PC-3 (cell line): ENCODE results near the gene FBLN7. TPM values are rescaled to one million over a fixed set of nuclear protein-coding genes. Genes with fewer than 3 reads are reported as not detected.

Experiments
- ATAC-seq: fragments of 200-7000 bp; cut with Tn5 transposase; 2 replicates; pipeline ENCODE4 v1.9.1; 2020; ENCODE audit warnings: mild to moderate bottlenecking, moderate library complexity
- BruUV-seq: library from RNA; stranded (reverse); fragments of 400-500 nt; replicated peaks from 2 replicates; lab custom pipeline; 2021; lab: Mats Ljungman, UMichigan
- CTCF ChIA-PET: fragments of 300-600 bp; sonication (Branson Sonifier 250); formaldehyde crosslinking; loops from one replicate; lab custom pipeline; 2022; ENCODE audit warnings: antibody characterized with exemption; lab: Charles Lee
- POLR2A ChIA-PET: fragments of 300-600 bp; sonication (Branson Sonifier 250); formaldehyde crosslinking; loops from one replicate; lab custom pipeline; 2022; ENCODE audit warnings: antibody characterized with exemption; ENCODE audit not compliant: unreplicated experiment; lab: Charles Lee
- DNase-seq: peaks from one replicate; pipeline ENCODE4 v3.0.0-alpha.2; 2015
- H2AFZ ChIP-seq: fragments of 300-600 bp; sonication (generic); 2 replicates; pipeline ENCODE4 v1.6.0; 2016; ENCODE audit warnings: antibody characterized with exemption, low read length
- H3F3A ChIP-seq: fragments of 300-600 bp; sonication (generic); one replicate; pipeline ENCODE4 v1.6.0; 2017; ENCODE audit warnings: antibody characterized with exemption, low read length, control low read depth, mild to moderate bottlenecking; ENCODE audit not compliant: unreplicated experiment
- H3K27ac ChIP-seq: fragments of 300-600 bp; sonication (generic); 2 replicates; pipeline ENCODE4 v1.5.1; 2016; ENCODE audit warnings: mild to moderate bottlenecking, low read length
- H3K27me3 ChIP-seq: fragments of 300-600 bp; sonication (generic); 2 replicates; pipeline ENCODE4 v1.6.1; 2016; ENCODE audit warnings: low read length, mixed read lengths
- H3K36me3 ChIP-seq: fragments of 300-600 bp; sonication (generic); 2 replicates; pipeline ENCODE4 v1.6.1; 2016; ENCODE audit warnings: low read depth, mixed run types, low read length, mixed read lengths
- H3K4me1 ChIP-seq: fragments of 300-600 bp; sonication (generic); 2 replicates; pipeline ENCODE4 v1.5.1; 2016; ENCODE audit warnings: low read length; ENCODE audit not compliant: insufficient read depth
- H3K4me2 ChIP-seq: fragments of 300-600 bp; sonication (generic); 2 replicates; pipeline ENCODE4 v1.6.0; 2016; ENCODE audit warnings: low read length
- H3K4me3 ChIP-seq: fragments of 300-600 bp; sonication (generic); 2 replicates; pipeline ENCODE4 v1.5.1; 2016; ENCODE audit warnings: mild to moderate bottlenecking, low read length, mixed read lengths
- H3K79me2 ChIP-seq: fragments of 300-600 bp; sonication (generic); 2 replicates; pipeline ENCODE4 v1.6.1; 2017; ENCODE audit warnings: low read length, mixed read lengths
- H3K9ac ChIP-seq: fragments of 300-600 bp; sonication (generic); 2 replicates; pipeline ENCODE4 v1.6.0; 2016; ENCODE audit warnings: mild to moderate bottlenecking, low read length
- H3K9me2 ChIP-seq: fragments of 300-600 bp; sonication (generic); replicated peaks from 2 replicates; pipeline ENCODE4 v1.6.1; 2016; ENCODE audit warnings: mixed run types, low read length, mixed read lengths
- H3K9me3 ChIP-seq: fragments of 300-600 bp; sonication (generic); 2 replicates; pipeline ENCODE4 v1.6.1; 2016; ENCODE audit warnings: low read length, mixed read lengths
- H4K20me1 ChIP-seq: fragments of 300-600 bp; sonication (generic); 2 replicates; pipeline ENCODE4 v1.6.1; 2016; ENCODE audit warnings: low read length, mixed read lengths
- EZH2 ChIP-seq: fragments of 300-600 bp; sonication (generic); IDR thresholded peaks from one replicate; pipeline ENCODE4 v1.6.1; 2017; ENCODE audit warnings: antibody characterized with exemption, mild to moderate bottlenecking, low read length; ENCODE audit not compliant: unreplicated experiment
- EZH2phosphoT487 ChIP-seq: fragments of 300-600 bp; sonication (generic); IDR thresholded peaks from 2 replicates; pipeline ENCODE4 v1.6.1; 2018; ENCODE audit warnings: mild to moderate bottlenecking, antibody characterized with exemption, low read length, borderline replicate concordance
- intact Hi-C: fragments of 100-400 bp; cut with micrococcal nuclease; formaldehyde crosslinking; loops from 2 replicates; pipeline ENCODE4 v1.9.0; 2023
- total RNA-seq: library from RNA; depleted of rRNA; stranded (reverse); fragments of >200 nt; gene quantifications from 2 replicates; pipeline ENCODE4 v1.2.3, GENCODE V29; 2014
- TF ChIP-seq, protein P1 (sequence below): fragments of 300-600 bp; sonication (generic); conservative IDR thresholded peaks from 2 replicates; pipeline ENCODE4 v1.5.1; 2017; ENCODE audit warnings: antibody characterized with exemption, low read depth, mild to moderate bottlenecking, low read length

Gene FBLN7
- total RNA-seq, 1 experiment from 2014 or later: 2.2 TPM

DNA sequence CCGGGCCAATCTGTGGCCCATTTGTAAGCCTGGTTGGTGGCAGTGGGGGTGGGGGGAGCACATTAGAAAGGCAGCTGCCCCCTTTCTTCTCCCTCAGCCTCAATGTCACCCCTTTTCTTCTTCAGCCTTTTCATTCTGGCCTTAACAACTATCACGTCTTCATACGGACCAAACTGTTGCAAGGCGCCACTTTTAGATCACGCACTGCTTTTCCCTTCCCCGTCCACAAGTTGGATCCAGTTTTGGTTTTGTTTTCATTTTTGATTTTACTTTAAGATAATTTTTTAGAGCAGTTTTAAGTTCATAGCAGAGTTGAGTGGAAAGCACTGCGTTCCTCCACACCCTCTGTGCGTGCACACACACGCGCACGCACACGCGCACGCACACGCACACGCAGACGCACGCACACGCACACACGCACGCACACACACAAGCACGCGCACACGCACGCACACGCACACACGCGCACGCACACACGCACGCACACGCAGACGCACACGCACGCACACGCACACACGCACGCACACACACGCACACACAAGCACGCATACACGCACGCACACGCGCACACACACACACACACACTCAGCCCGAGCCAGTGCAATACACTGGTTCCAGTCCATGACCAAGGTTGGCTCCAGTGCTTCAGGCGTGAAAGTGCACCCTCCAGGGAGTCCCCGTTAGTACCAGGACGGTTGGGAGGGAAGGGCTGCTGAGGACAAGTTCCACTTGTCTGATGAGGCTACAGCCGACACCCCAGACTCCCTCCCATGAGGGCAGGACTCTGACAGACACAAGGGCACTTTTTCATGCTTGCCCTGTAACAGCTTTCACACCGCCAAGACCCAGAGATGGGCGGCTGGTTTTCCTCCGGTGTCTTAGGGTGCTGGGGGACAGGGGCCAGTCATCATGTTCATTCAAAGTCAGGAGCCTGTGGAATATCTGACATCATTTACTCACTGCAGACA lies 22.4 kb downstream of the FBLN7 start:
- no peak overlapping the region for H3K27ac ChIP-seq
- H2AFZ ChIP-seq: no peak overlapping the region
- no peaks in the 10 kb centered on the region for H3K79me2 ChIP-seq
- DNase-seq (no peak), ATAC-seq (no peak)
- ChIA-PET CTCF (no interaction called here), POLR2A (no interaction called here)
- no peak for TF ChIP-seq EZH2phosphoT487
- no peak for TF ChIP-seq EZH2
- TF ChIP-seq, protein P1, sequence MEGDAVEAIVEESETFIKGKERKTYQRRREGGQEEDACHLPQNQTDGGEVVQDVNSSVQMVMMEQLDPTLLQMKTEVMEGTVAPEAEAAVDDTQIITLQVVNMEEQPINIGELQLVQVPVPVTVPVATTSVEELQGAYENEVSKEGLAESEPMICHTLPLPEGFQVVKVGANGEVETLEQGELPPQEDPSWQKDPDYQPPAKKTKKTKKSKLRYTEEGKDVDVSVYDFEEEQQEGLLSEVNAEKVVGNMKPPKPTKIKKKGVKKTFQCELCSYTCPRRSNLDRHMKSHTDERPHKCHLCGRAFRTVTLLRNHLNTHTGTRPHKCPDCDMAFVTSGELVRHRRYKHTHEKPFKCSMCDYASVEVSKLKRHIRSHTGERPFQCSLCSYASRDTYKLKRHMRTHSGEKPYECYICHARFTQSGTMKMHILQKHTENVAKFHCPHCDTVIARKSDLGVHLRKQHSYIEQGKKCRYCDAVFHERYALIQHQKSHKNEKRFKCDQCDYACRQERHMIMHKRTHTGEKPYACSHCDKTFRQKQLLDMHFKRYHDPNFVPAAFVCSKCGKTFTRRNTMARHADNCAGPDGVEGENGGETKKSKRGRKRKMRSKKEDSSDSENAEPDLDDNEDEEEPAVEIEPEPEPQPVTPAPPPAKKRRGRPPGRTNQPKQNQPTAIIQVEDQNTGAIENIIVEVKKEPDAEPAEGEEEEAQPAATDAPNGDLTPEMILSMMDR: no peak
- H3K27me3 ChIP-seq: no peaks in the 10 kb centered on the region
- no peaks in the 10 kb centered on the region for H3F3A ChIP-seq
- H3K4me3 ChIP-seq: no peak overlapping the region
- no peaks in the 10 kb centered on the region for H4K20me1 ChIP-seq
- H3K4me2 ChIP-seq: no peak overlapping the region
- no TSS peak for BruUV-seq
- no peak overlapping the region for H3K9ac ChIP-seq
- H3K36me3 ChIP-seq: no peaks in the 10 kb centered on the region
- H3K4me1 ChIP-seq: no peaks in the 10 kb centered on the region
- intact Hi-C loops: no loop called here
- no peaks in the 10 kb centered on the region for H3K9me3 ChIP-seq
- no peaks in the 10 kb centered on the region for H3K9me2 ChIP-seq

DNA sequence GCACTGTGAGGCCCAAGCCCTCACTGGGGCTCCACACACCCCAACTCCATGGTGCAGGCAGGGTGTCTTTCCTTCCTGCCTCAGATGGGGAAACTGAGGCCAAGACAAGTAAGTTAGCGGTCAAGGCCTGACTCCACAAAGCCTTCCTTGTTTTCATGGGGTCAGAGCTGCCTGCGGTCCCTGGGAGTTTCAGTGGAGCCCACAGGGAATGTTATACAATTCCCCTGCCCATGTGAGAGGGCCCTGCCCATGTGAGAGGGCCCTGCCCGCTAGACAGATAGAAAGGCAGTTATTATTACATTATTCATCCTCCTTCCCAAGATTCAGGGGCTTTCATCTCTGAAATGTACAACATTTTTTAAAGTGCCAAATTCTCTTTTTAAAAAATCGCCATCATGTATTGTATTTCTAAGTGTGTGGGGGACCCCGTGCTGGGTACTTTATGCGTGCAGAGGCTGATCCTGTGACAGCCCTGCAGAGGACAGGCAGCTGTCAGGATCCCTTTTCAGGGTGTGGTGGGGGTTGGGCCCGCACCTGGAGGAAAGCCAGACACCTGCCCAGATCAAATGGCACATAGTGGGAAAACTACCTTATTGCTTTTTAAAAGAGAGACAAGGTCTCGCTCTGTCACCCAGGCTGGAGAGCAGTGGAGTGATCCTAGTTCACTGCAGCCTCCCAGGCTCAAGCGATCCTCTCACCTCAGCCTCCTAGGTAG lies 23.4 kb downstream of the FBLN7 start:
- Histone ChIP-seq H3K9me2 (no peaks in the 10 kb centered on the region), H3K27me3 (no peaks in the 10 kb centered on the region), H3K9ac (no peak overlapping the region), H3K4me3 (no peak overlapping the region), H3K79me2 (no peaks in the 10 kb centered on the region), H3K36me3 (no peaks in the 10 kb centered on the region), H3K4me2 (no peak overlapping the region), H3K9me3 (no peaks in the 10 kb centered on the region), H3F3A (no peaks in the 10 kb centered on the region), H3K27ac (no peak overlapping the region), H3K4me1 (no peaks in the 10 kb centered on the region), H4K20me1 (no peaks in the 10 kb centered on the region), H2AFZ (no peak overlapping the region)
- DNase-seq (no peak), ATAC-seq (no peak)
- intact Hi-C loops: no loop called here
- ChIA-PET POLR2A (no interaction called here), CTCF (no interaction called here)
- TF ChIP-seq EZH2: no peak
- TF ChIP-seq EZH2phosphoT487: no peak
- TF ChIP-seq, protein P1: no peak
- BruUV-seq: no TSS peak
